HG03039 (cell line): ENCODE data around the gene FAM43B.

Experiments used
- ATAC-seq: cut with Tn5 transposase; IDR thresholded peaks from one replicate; pipeline ENCODE4 v1.9.1; 2021; ENCODE audit warnings: mild to moderate bottlenecking, moderate library complexity; ENCODE audit not compliant: unreplicated experiment

The FAM43B gene

GRCh38 chr1:20551161-20551560 lies 1.2 kb upstream of the FAM43B start:
- no peak for ATAC-seq

- no peak for ATAC-seq
Observed at GRCh38 chr1:20552728-20553445, 514 bp downstream of the FAM43B start.

- no peak for ATAC-seq
Observed at GRCh38 chr1:20555025-20555757, 2.8 kb downstream of the FAM43B start.

GRCh38 chr1:20555758-20556120 lies 3.4 kb downstream of the FAM43B start:
- ATAC-seq, result no peak

- no peak for ATAC-seq
Observed at GRCh38 chr1:20558191-20558590, 5.8 kb downstream of the FAM43B start.

- no peak for ATAC-seq
Observed at GRCh38 chr1:20560966-20561365, 8.6 kb downstream of the FAM43B start.

- no peak for ATAC-seq
Observed at GRCh38 chr1:20565234-20565633, 12.9 kb downstream of the FAM43B start.

- no peak for ATAC-seq
Observed at GRCh38 chr1:20569523-20570098, 17.2 kb downstream of the FAM43B start.

GRCh38 chr1:20571427-20571826 lies 19.1 kb downstream of the FAM43B start:
- no peak for ATAC-seq

- ATAC-seq, result no peak
Observed at GRCh38 chr1:20573987-20574386, 21.6 kb downstream of the FAM43B start.

GRCh38 chr1:20574686-20575540 lies 22.5 kb downstream of the FAM43B start:
- no peak for ATAC-seq

GRCh38 chr1:20575541-20576336 lies 23.4 kb downstream of the FAM43B start:
- no peak for ATAC-seq

- no peak for ATAC-seq
Observed at GRCh38 chr1:20578062-20578461, 25.7 kb downstream of the FAM43B start.

- no peak for ATAC-seq
Observed at GRCh38 chr1:20578721-20579395, 26.5 kb downstream of the FAM43B start.

GRCh38 chr1:20584890-20585289 lies 32.5 kb downstream of the FAM43B start:
- no peak for ATAC-seq

GRCh38 chr1:20586953-20587660 lies 34.7 kb downstream of the FAM43B start:
- ATAC-seq, result no peak

- no peak for ATAC-seq
Observed at GRCh38 chr1:20587661-20588053, 35.3 kb downstream of the FAM43B start.

GRCh38 chr1:20588634-20589225 lies 36.4 kb downstream of the FAM43B start, which contains the start of gene CDA:
CDA (plus strand) TSS chr1:20589097; CDS start chr1:20589130, 33 bp downstream.
- no peak for ATAC-seq
